Peyer's patch (tissue), 4 donors: ENCODE results near the gene HJURP. TPM values are rescaled to one million over a fixed set of nuclear protein-coding genes. Genes with fewer than 3 reads are reported as not detected.

Experiments
- DNase-seq, 3 donors: peaks; one replicate each; pipeline ENCODE4 v3.0.0-alpha.2; 2017 to 2019
- H3K27ac ChIP-seq, 4 donors: fragments of 200-600 bp; sonication (generic); one replicate each; pipeline ENCODE4 v1.5.1; 2016 to 2019
- H3K27me3 ChIP-seq, 2 donors: fragments of 200-600 bp; sonication (generic); one replicate each; pipeline ENCODE4 v1.5.1; 2019
- H3K36me3 ChIP-seq, 3 donors: fragments of 200-600 bp; sonication (generic); one replicate each; pipeline ENCODE4 v1.5.1; 2016 to 2019
- H3K4me1 ChIP-seq, 4 donors: fragments of 200-600 bp; sonication (generic); one replicate each; pipeline ENCODE4 v1.5.1; 2016 to 2019
- H3K4me3 ChIP-seq, 4 donors: fragments of 200-600 bp; sonication (generic); 1 replicate in 3 of 4; 2 replicates in 1 of 4; pipeline ENCODE4 v1.5.1; 2016 to 2019; ENCODE audit warnings: mild to moderate bottlenecking in 1 of 4
- H3K9me3 ChIP-seq, 4 donors: fragments of 200-600 bp; sonication (generic); one replicate each; pipeline ENCODE4 v1.5.1; 2016 to 2019; ENCODE audit warnings: mild to moderate bottlenecking in 1 of 4
- CTCF ChIP-seq, 6 experiments: fragments of 450-650 bp in 4 of 6; fragments of 200-600 bp in 2 of 6; sonication (generic) in 1 of 6; IDR thresholded peaks; one replicate each; pipeline ENCODE4 v1.5.1; 2017 to 2019; ENCODE audit warnings: antibody characterized with exemption in 6 of 6, mild to moderate bottlenecking in 3 of 6, moderate library complexity in 1 of 6
- POLR2A ChIP-seq, 2 donors: fragments of 450-650 bp; IDR thresholded peaks; one replicate each; pipeline ENCODE4 v1.5.1; 2017; ENCODE audit warnings: antibody characterized with exemption in 2 of 2, mild to moderate bottlenecking in 2 of 2, moderate library complexity in 2 of 2
- total RNA-seq, 4 donors: library from RNA; depleted of rRNA; stranded (reverse); fragments of >200 nt; gene quantifications; one replicate each; pipeline ENCODE4 v1.1.0, GENCODE V29; 2016

The HJURP gene
- total RNA-seq, 4 donors from 2014 or later: 2.1 to 10.7 (median 6.1) TPM

- no peak overlapping the region for H3K27ac ChIP-seq
- H3K36me3 ChIP-seq: no peaks in the 10 kb centered on the region
- H3K4me1 ChIP-seq: no peaks in the 10 kb centered on the region
- TF ChIP-seq CTCF (IDR thresholded peaks at IDR 0.05): no peak
- no peak for TF ChIP-seq POLR2A (IDR thresholded peaks at IDR 0.05)
- H3K9me3 ChIP-seq: no peaks in the 10 kb centered on the region
- no peak overlapping the region for H3K4me3 ChIP-seq
- no peaks in the 10 kb centered on the region for H3K27me3 ChIP-seq
- peak in 2 of 3 donors; percentile 24 to 30 for DNase-seq
These were observed 46.1 kb downstream of the HJURP start for GRCh38 chr2:233807966-233808935.

GRCh38 chr2:233807215-233807865 is 47.0 kb downstream of the HJURP start:
- no peaks in the 10 kb centered on the region for H3K36me3 ChIP-seq
- H3K27ac ChIP-seq: no peak overlapping the region
- H3K9me3 ChIP-seq: no peaks in the 10 kb centered on the region
- H3K4me1 ChIP-seq: no peaks in the 10 kb centered on the region
- H3K27me3 ChIP-seq: no peaks in the 10 kb centered on the region
- TF ChIP-seq CTCF (IDR thresholded peaks at IDR 0.05) (peak in 2 of 6 experiments; percentile 6 to 14), POLR2A (IDR thresholded peaks at IDR 0.05) (no peak)
- no peak overlapping the region for H3K4me3 ChIP-seq
- DNase-seq: peak in 2 of 3 donors; percentile 35 to 43

GRCh38 chr2:233803994-233804393 is 50.3 kb downstream of the HJURP start:
- DNase-seq: peak in 2 of 3 donors; percentile 15 to 28

GRCh38 chr2:233803292-233803911 is 50.9 kb downstream of the HJURP start:
- Histone ChIP-seq H3K36me3 (no peaks in the 10 kb centered on the region), H3K4me3 (no peak overlapping the region), H3K4me1 (no peaks in the 10 kb centered on the region), H3K9me3 (no peaks in the 10 kb centered on the region), H3K27me3 (no peaks in the 10 kb centered on the region), H3K27ac (no peak overlapping the region)
- peak in 1 of 3 donors; percentile 13 for DNase-seq
- no peak for TF ChIP-seq POLR2A (IDR thresholded peaks at IDR 0.05)
- TF ChIP-seq CTCF (IDR thresholded peaks at IDR 0.05): no peak

More at GRCh38 chr2:233803994-233804393, 50.3 kb downstream of the HJURP start:
- Histone ChIP-seq H3K4me3 (no peak overlapping the region), H3K4me1 (no peaks in the 10 kb centered on the region), H3K36me3 (no peaks in the 10 kb centered on the region), H3K27ac (no peak overlapping the region), H3K27me3 (no peaks in the 10 kb centered on the region), H3K9me3 (no peaks in the 10 kb centered on the region)
- TF ChIP-seq CTCF (IDR thresholded peaks at IDR 0.05) (no peak), POLR2A (IDR thresholded peaks at IDR 0.05) (no peak)

- peak in 1 of 3 donors; percentile 20 for DNase-seq
- no peak for TF ChIP-seq POLR2A (IDR thresholded peaks at IDR 0.05)
- TF ChIP-seq CTCF (IDR thresholded peaks at IDR 0.05): no peak
- no peak overlapping the region for H3K27ac ChIP-seq
- no peak overlapping the region for H3K4me3 ChIP-seq
- no peaks in the 10 kb centered on the region for H3K4me1 ChIP-seq
- no peaks in the 10 kb centered on the region for H3K9me3 ChIP-seq
- no peaks in the 10 kb centered on the region for H3K27me3 ChIP-seq
- H3K36me3 ChIP-seq: no peaks in the 10 kb centered on the region
These were observed 52.1 kb downstream of the HJURP start for GRCh38 chr2:233802132-233802815.
